HepG2 (cell line): ENCODE measurements around the gene ASGR1. TPM values are rescaled to one million over a fixed set of nuclear protein-coding genes. Genes with fewer than 3 reads are reported as not detected.

Source experiments
- ATAC-seq: fragments of 200-7000 bp; cut with Tn5 transposase; 3 replicates; pipeline ENCODE4 v1.9.1; 2020; ENCODE audit warnings: mild to moderate bottlenecking, moderate library complexity
- BruUV-seq: library from RNA; stranded (reverse); fragments of 400-500 nt; replicated peaks from 2 replicates; lab custom pipeline; 2021; lab: Mats Ljungman, UMichigan
- CTCF ChIA-PET: fragments of 300-600 bp; formaldehyde crosslinking; extraction: SDS; loops from one replicate; lab custom pipeline; 2021; ENCODE audit warnings: low total read pairs, inconsistent platforms, low intra/inter-chr PET ratio; lab: Yijun Ruan, JAX
- POLR2A ChIA-PET: fragments of 350-600 bp; sonication (Branson Sonifier 250); formaldehyde crosslinking; loops from one replicate; lab custom pipeline; 2020; ENCODE audit warnings: antibody characterized with exemption, inconsistent platforms; lab: Yijun Ruan, JAX
- DNase-seq: peaks from one replicate; pipeline ENCODE4 v3.0.0-alpha.2; 2015; ENCODE audit warnings: low spot score
- FAIRE-seq: peaks from 3 replicates; lab custom pipeline; 2011; peaks lifted over from hg19 to GRCh38; lab: Jason Lieb, UNC
- H2AFZ ChIP-seq: one replicate; pipeline ENCODE4 v1.6.1; 2011; ENCODE audit warnings: low read length, inconsistent platforms
- H3K27ac ChIP-seq: fragments of 300-600 bp; 3 replicates; pipeline ENCODE4 v1.8.0; 2011; ENCODE audit warnings: mixed run types, mild to moderate bottlenecking, mixed read lengths, low read length, inconsistent platforms; ENCODE audit not compliant: insufficient read depth; ENCODE audit errors: extremely low read length
- H3K27me3 ChIP-seq, 2 experiments: fragments of 200-600 bp in 1 of 2; 2 replicates in 1 of 2; 3 replicates in 1 of 2; pipeline versions ENCODE4 v1.6.0 to v1.8.0; 2011; ENCODE audit warnings: low read length in 2 of 2, mild to moderate bottlenecking in 2 of 2, moderate library complexity in 2 of 2, inconsistent platforms in 1 of 2; ENCODE audit not compliant: insufficient read depth in 2 of 2, control insufficient read depth in 1 of 2
- H3K36me3 ChIP-seq, 2 experiments: fragments of 200-600 bp in 1 of 2; replicated peaks in 1 of 2; 2 replicates in 1 of 2; 3 replicates in 1 of 2; pipeline versions ENCODE4 v1.5.1 to v1.8.0; 2011; ENCODE audit warnings: low read length in 2 of 2, inconsistent platforms in 1 of 2; ENCODE audit not compliant: insufficient read depth in 2 of 2, control insufficient read depth in 1 of 2
- H3K4me1 ChIP-seq: 2 replicates; pipeline ENCODE4 v1.5.1; 2012; ENCODE audit warnings: low read length, inconsistent platforms; ENCODE audit not compliant: insufficient read depth
- H3K4me2 ChIP-seq: 2 replicates; pipeline ENCODE4 v1.6.0; 2011; ENCODE audit warnings: low read depth, low read length, inconsistent platforms
- H3K4me3 ChIP-seq, 3 experiments: fragments of 200-600 bp in 1 of 3; sonication (generic), shearing (Covaris generic) in 1 of 3; replicated peaks in 1 of 3; 2 replicates each; pipeline ENCODE4 v1.5.1; 2011 to 2016; ENCODE audit warnings: low read length in 3 of 3, inconsistent platforms in 2 of 3, low read depth in 2 of 3, mild to moderate bottlenecking in 2 of 3, control low read depth in 1 of 3, mixed read lengths in 1 of 3; ENCODE audit not compliant: insufficient read depth in 1 of 3
- H3K79me2 ChIP-seq: one replicate; pipeline ENCODE4 v1.6.1; 2011; ENCODE audit warnings: low read length, inconsistent platforms; ENCODE audit not compliant: insufficient read depth
- H3K9ac ChIP-seq: 2 replicates; pipeline ENCODE4 v1.6.0; 2011; ENCODE audit warnings: mild to moderate bottlenecking, low read depth, low read length, inconsistent platforms; ENCODE audit not compliant: insufficient read depth
- H3K9me3 ChIP-seq: 2 replicates; pipeline ENCODE4 v1.5.1; 2012; ENCODE audit warnings: mild to moderate bottlenecking, low read length
- H4K20me1 ChIP-seq: 2 replicates; pipeline ENCODE4 v1.6.0; 2011; ENCODE audit warnings: inconsistent platforms, mild to moderate bottlenecking, low read length, moderate library complexity; ENCODE audit not compliant: insufficient read depth
- AGO1 ChIP-seq: fragments of 200-400 bp; formaldehyde crosslinking; IDR thresholded peaks from 2 replicates; pipeline ENCODE4 v1.6.1; 2017; ENCODE audit warnings: mild to moderate bottlenecking, low read depth, low read length, moderate library complexity; ENCODE audit not compliant: poor library complexity, severe bottlenecking
- FOXC1 ChIP-seq: sonication (generic); formaldehyde crosslinking; IDR thresholded peaks from 2 replicates; pipeline ENCODE4 v1.8.0; 2022; ENCODE audit warnings: mild to moderate bottlenecking, missing genetic modification reagents, borderline replicate concordance
- FUBP1 ChIP-seq: sonication (generic); formaldehyde crosslinking; IDR thresholded peaks from 2 replicates; pipeline ENCODE4 v1.5.1; 2020; ENCODE audit warnings: missing genetic modification reagents, mild to moderate bottlenecking, borderline replicate concordance
- GATA4 ChIP-seq: sonication (generic); IDR thresholded peaks from 2 replicates; pipeline ENCODE4 v1.6.1; 2016; ENCODE audit warnings: antibody characterized with exemption, low read depth, borderline replicate concordance
- HOMEZ ChIP-seq: IDR thresholded peaks from 2 replicates; pipeline ENCODE4 v1.6.1; 2016; ENCODE audit warnings: low read depth
- KDM5B ChIP-seq: sonication (generic); formaldehyde crosslinking; IDR thresholded peaks from 2 replicates; pipeline ENCODE4 v1.4.0; 2020; ENCODE audit warnings: missing genetic modification reagents, mild to moderate bottlenecking, borderline replicate concordance
- PCBP2 ChIP-seq: fragments of 200-400 bp; formaldehyde crosslinking; optimal IDR thresholded peaks from 2 replicates; pipeline ENCODE3; 2018; ENCODE audit warnings: low read length, low read depth; ENCODE audit not compliant: poor library complexity, severe bottlenecking
- SUZ12 ChIP-seq: fragments of 150-350 bp; IDR thresholded peaks from 2 replicates; pipeline ENCODE4 v1.6.1; 2014; ENCODE audit warnings: low read depth, low read length
- ZNF609 ChIP-seq: sonication (generic); formaldehyde crosslinking; IDR thresholded peaks from 2 replicates; pipeline ENCODE4 v1.4.0; 2020; ENCODE audit warnings: mild to moderate bottlenecking, missing genetic modification reagents, borderline replicate concordance
- WGBS: methylation state at CpG from one replicate; pipeline ENCODE4 v1.1.6; 2017; ENCODE audit warnings: low lambda C conversion rate; 5-methylcytosine and 5-hydroxymethylcytosine counted together
- in situ Hi-C: cut with HindIII; loops from 2 replicates; pipeline ENCODE4 v1.10.0; 2017; ENCODE audit warnings: low pct_unique_long_range_greater_than_20kb; ENCODE audit not compliant: extremely low pct_ligation_motif_present
- intact Hi-C: fragments of 100-400 bp; cut with micrococcal nuclease; formaldehyde crosslinking; loops from one replicate; pipeline ENCODE4 v1.10.0; 2022; ENCODE audit not compliant: unreplicated experiment
- polyA plus RNA-seq, 8 experiments: library from polyadenylated mRNA; depleted of rRNA in 3 of 8; stranded (reverse) in 7 of 8; unstranded in 1 of 8; fragments of >200 nt; fragmentation: Illumina TruSeq in 4 of 8; extraction: Trizol in 4 of 8; gene quantifications; 2 replicates each; pipeline versions ENCODE4 v1.2.1 to v1.2.3, GENCODE V29; 2011 to 2016; ENCODE audit warnings: low read depth in 4 of 8, missing spikeins in 1 of 8, mixed read lengths in 1 of 8; ENCODE audit not compliant: insufficient read depth in 1 of 8
- total RNA-seq, 5 experiments: library from RNA; depleted of rRNA; stranded (reverse); fragments of >200 nt; fragmentation: Illumina TruSeq; extraction: Trizol; gene quantifications; 2 replicates each; pipeline ENCODE4 v1.2.3, GENCODE V29; 2016; ENCODE audit warnings: low read depth in 1 of 5

ASGR1 gene
- total and polyA plus RNA-seq, 2 of the 13 experiments (the other 11 are each of a cell fraction or from before 2014, with no cell fraction given): 353 to 796 TPM

- Histone ChIP-seq H4K20me1 (peaks cover 10% of the 10 kb centered on the region; the same call in 1 of the 2 replicates), H3K4me2 (peak overlapping the region; percentile 99), H3K9me3 (no peaks in the 10 kb centered on the region), H3K27ac (no peak overlapping the region), H3K4me3 (peak overlapping the region in 1 of 3 experiments; percentile 90; a peak in 1 of 6 replicates), H3K9ac (no peak overlapping the region), H3K79me2 (peaks cover 14% of the 10 kb centered on the region), H3K4me1 (peaks cover 75% of the 10 kb centered on the region), H3K27me3 (peaks cover 0 to 4% of the 10 kb centered on the region in 2 experiments; a peak in 2 of 5 replicates), H3K36me3 (peaks cover 5 to 23% of the 10 kb centered on the region in 2 experiments; a peak in 4 of 5 replicates), H2AFZ (no peak overlapping the region)
- POLR2A ChIA-PET: interaction anchor here (1.7 to 4.3 kb wide), 2 partner anchors 16 to 40 kb away, joined by 5 to 76 read pairs; partner anchors contain the start of genes ASGR1 and DVL2
- intact Hi-C loops: no loop called here
- CTCF ChIA-PET: no interaction called here
- 46% methylated on average over 2 of the region's 6 CpGs for WGBS
- FAIRE-seq (no peak), ATAC-seq (no peak), DNase-seq (no peak)
- TF ChIP-seq GATA4 (no peak), PCBP2 (no peak), SUZ12 (no peak), AGO1 (peak; percentile 31), FUBP1 (CRISPR knock-in tag) (no peak), ZNF609 (CRISPR knock-in tag) (0 out of 2 replicates have a peak, but pooled peaks have one; percentile 10), KDM5B (CRISPR knock-in tag) (no peak), HOMEZ (no peak), FOXC1 (no peak)
- no TSS peak for BruUV-seq
- in situ Hi-C loops: loop anchor here (5.0 kb wide), 1 partner anchor 41 kb away; the partner anchor contains the start of gene ASGR1
These were observed 39.0 kb upstream of the ASGR1 start for GRCh38 chr17:7218166-7218565.
